Keratinocyte (primary cell): Measurements from ENCODE around the gene CCDC174. TPM values are rescaled to one million over a fixed set of nuclear protein-coding genes. Genes with fewer than 3 reads are reported as not detected.

Experiments
- DNase-seq: peaks from one replicate; pipeline ENCODE4 v3.0.0-alpha.2; 2011; ENCODE audit warnings: low read depth, missing footprints, low spot score
- FAIRE-seq: peaks from 2 replicates; lab custom pipeline; 2011; peaks lifted over from hg19 to GRCh38; lab: Jason Lieb, UNC
- H2AFZ ChIP-seq: 2 replicates; pipeline ENCODE4 v1.6.0; 2012; ENCODE audit warnings: low read length, control low read depth, inconsistent platforms; ENCODE audit not compliant: control insufficient read depth
- H3K27ac ChIP-seq: 2 replicates; pipeline ENCODE4 v1.5.1; 2011; ENCODE audit warnings: low read length; ENCODE audit not compliant: control insufficient read depth, insufficient read depth
- H3K27me3 ChIP-seq: 3 replicates; pipeline ENCODE4 v1.6.0; 2011; ENCODE audit warnings: low read length; ENCODE audit not compliant: control insufficient read depth, insufficient read depth; ENCODE audit errors: extremely low read depth
- H3K36me3 ChIP-seq, 2 experiments: 2 replicates in 1 of 2; 3 replicates in 1 of 2; pipeline ENCODE4 v1.5.1; 2011; ENCODE audit warnings: low read length in 2 of 2, mild to moderate bottlenecking in 1 of 2; ENCODE audit not compliant: control insufficient read depth in 2 of 2, insufficient read depth in 2 of 2; ENCODE audit errors: extremely low read depth in 1 of 2
- H3K4me1 ChIP-seq: 3 replicates; pipeline ENCODE4 v1.5.1; 2011; ENCODE audit warnings: low read length; ENCODE audit not compliant: control insufficient read depth, insufficient read depth; ENCODE audit errors: extremely low read depth
- H3K4me2 ChIP-seq: 3 replicates; pipeline ENCODE4 v1.6.0; 2011; ENCODE audit warnings: low read depth, low read length; ENCODE audit not compliant: control insufficient read depth, insufficient read depth; ENCODE audit errors: extremely low read depth
- H3K4me3 ChIP-seq, 3 experiments: fragments of 200-600 bp in 1 of 3; sonication (generic) in 1 of 3; 2 replicates in 2 of 3; 3 replicates in 1 of 3; pipeline ENCODE4 v1.5.1; 2011 to 2016; ENCODE audit warnings: low read length in 3 of 3, mild to moderate bottlenecking in 3 of 3, control low read depth in 2 of 3, inconsistent platforms in 1 of 3, low read depth in 1 of 3, mixed read lengths in 1 of 3, mixed run types in 1 of 3, moderate library complexity in 1 of 3; ENCODE audit not compliant: control insufficient read depth in 2 of 3, insufficient read depth in 2 of 3; ENCODE audit errors: extremely low read depth in 1 of 3
- H3K79me2 ChIP-seq: 2 replicates; pipeline ENCODE4 v1.6.0; 2012; ENCODE audit warnings: low read length; ENCODE audit not compliant: control insufficient read depth, insufficient read depth
- H3K9ac ChIP-seq: 3 replicates; pipeline ENCODE4 v1.6.0; 2011; ENCODE audit warnings: low read length; ENCODE audit not compliant: control insufficient read depth, insufficient read depth; ENCODE audit errors: extremely low read depth
- H3K9me1 ChIP-seq: 3 replicates; pipeline ENCODE4 v1.6.0; 2011; ENCODE audit warnings: low read length; ENCODE audit not compliant: control insufficient read depth, insufficient read depth; ENCODE audit errors: extremely low read depth
- H3K9me3 ChIP-seq: 2 replicates; pipeline ENCODE4 v1.5.1; 2012; ENCODE audit warnings: low read depth, low read length; ENCODE audit not compliant: control insufficient read depth
- H4K20me1 ChIP-seq: 3 replicates; pipeline ENCODE4 v1.6.0; 2011; ENCODE audit warnings: low read length; ENCODE audit not compliant: control insufficient read depth, insufficient read depth; ENCODE audit errors: extremely low read depth
- CTCF ChIP-seq, 3 experiments: IDR thresholded peaks in 1 of 3; conservative IDR thresholded peaks in 1 of 3; optimal IDR thresholded peaks in 1 of 3; 2 replicates in 2 of 3; 3 replicates in 1 of 3; pipeline versions ENCODE3 to v1.5.1; 2011; ENCODE audit warnings: low read length in 3 of 3, mild to moderate bottlenecking in 3 of 3, moderate library complexity in 2 of 3, control low read depth in 1 of 3, inconsistent platforms in 1 of 3; ENCODE audit not compliant: insufficient read depth in 2 of 3; ENCODE audit errors: extremely low read depth in 1 of 3
- EZH2 ChIP-seq: IDR thresholded peaks from one replicate; pipeline ENCODE4 v1.6.1; 2012; ENCODE audit warnings: inconsistent platforms, mild to moderate bottlenecking, low read length, moderate library complexity
- dilution Hi-C: fragments of 300-500 bp; cut with MboI; formaldehyde crosslinking; loops from one replicate; pipeline ENCODE4 v1.7.0; 2020; ENCODE audit warnings: low sequenced_read_pairs; ENCODE audit not compliant: extremely low pct_ligation_motif_present
- polyA plus RNA-seq, 5 experiments: library from polyadenylated mRNA; depleted of rRNA in 3 of 5; stranded (reverse) in 3 of 5; stranded (forward) in 1 of 5; unstranded in 1 of 5; fragments of >200 nt; gene quantifications; 1 replicate in 1 of 5; 2 replicates in 3 of 5; 3 replicates in 1 of 5; pipeline versions ENCODE4 v1.2.1 to v1.2.3, GENCODE V29; 2011 to 2012; ENCODE audit warnings: missing spikeins in 2 of 5, low read depth in 1 of 5, low replicate concordance in 1 of 5

The CCDC174 gene
- polyA plus RNA-seq, 1 donor (not counting 4 experiments of a cell fraction or from before 2014, with no cell fraction given), result 6.2 TPM

- TF ChIP-seq CTCF (optimal IDR thresholded peaks at IDR 0.05 in 1 of 3, IDR thresholded peaks at IDR 0.05 in 1 of 3, conservative IDR thresholded peaks at IDR 0.05 in 1 of 3; ENCODE audit: extremely low read depth in 1 of 3, insufficient read depth in 2 of 3, low read length in 3 of 3) (no peak), EZH2 (no peak)
- H3K9me3 ChIP-seq, result no peaks in the 10 kb centered on the region
- H3K9me1 ChIP-seq, result no peaks in the 10 kb centered on the region
- H3K36me3 ChIP-seq, result no peaks in the 10 kb centered on the region
- no peak overlapping the region for H3K9ac ChIP-seq
- dilution Hi-C loops, result no loop called here
- no peak overlapping the region for H3K4me3 ChIP-seq
- no peak overlapping the region for H3K4me2 ChIP-seq
- no peak overlapping the region for H3K27ac ChIP-seq
- peaks cover 4% of the 10 kb centered on the region for H3K27me3 ChIP-seq
- DNase-seq, result no peak
- no peak for FAIRE-seq
- H3K4me1 ChIP-seq, result peaks cover 4% of the 10 kb centered on the region
- no peaks in the 10 kb centered on the region for H3K79me2 ChIP-seq
- H4K20me1 ChIP-seq, result no peaks in the 10 kb centered on the region
- H2AFZ ChIP-seq, result no peak overlapping the region
Observed at GRCh38 chr3:14646131-14646573, 5.4 kb upstream of the CCDC174 start.

GRCh38 chr3:14646589-14647413 lies 4.8 kb upstream of the CCDC174 start:
- dilution Hi-C loops, result no loop called here
- H2AFZ ChIP-seq, result no peak overlapping the region
- H3K79me2 ChIP-seq, result peaks cover 3% of the 10 kb centered on the region
- peak in 1 of 3 experiments; percentile 11 for TF ChIP-seq CTCF (optimal IDR thresholded peaks at IDR 0.05 in 1 of 3, IDR thresholded peaks at IDR 0.05 in 1 of 3, conservative IDR thresholded peaks at IDR 0.05 in 1 of 3; ENCODE audit: extremely low read depth in 1 of 3, insufficient read depth in 2 of 3, low read length in 3 of 3)
- no peak for TF ChIP-seq EZH2
- H3K4me2 ChIP-seq, result no peak overlapping the region
- no peaks in the 10 kb centered on the region for H3K36me3 ChIP-seq
- peaks cover 4% of the 10 kb centered on the region for H3K27me3 ChIP-seq
- no peak for FAIRE-seq
- H3K9me1 ChIP-seq, result no peaks in the 10 kb centered on the region
- H3K9me3 ChIP-seq, result no peaks in the 10 kb centered on the region
- no peak overlapping the region for H3K27ac ChIP-seq
- H3K4me1 ChIP-seq, result peaks cover 4% of the 10 kb centered on the region
- no peak for DNase-seq
- H3K4me3 ChIP-seq, result no peak overlapping the region
- H4K20me1 ChIP-seq, result no peaks in the 10 kb centered on the region
- no peak overlapping the region for H3K9ac ChIP-seq
